ENCODE results near the gene LRRC8D.

The LRRC8D gene

GRCh38 chr1:89935235-89935634 is 114.4 kb downstream of the LRRC8D start:
- ATAC-seq = no peak
- TF ChIP-seq PPARA (CRISPR knock-in tag; IDR thresholded peaks at IDR 0.05; ENCODE audit: borderline replicate concordance) (no peak), GLIS3 (CRISPR knock-in tag; IDR thresholded peaks at IDR 0.05) (no peak), ARNTL (CRISPR knock-in tag; IDR thresholded peaks at IDR 0.05; ENCODE audit: borderline replicate concordance, low read depth) (no peak), CSRNP3 (CRISPR knock-in tag; IDR thresholded peaks at IDR 0.05) (no peak), TCF4 (CRISPR knock-in tag; IDR thresholded peaks at IDR 0.05; ENCODE audit: borderline replicate concordance) (no peak)
- TF ChIP-seq, protein P1, sequence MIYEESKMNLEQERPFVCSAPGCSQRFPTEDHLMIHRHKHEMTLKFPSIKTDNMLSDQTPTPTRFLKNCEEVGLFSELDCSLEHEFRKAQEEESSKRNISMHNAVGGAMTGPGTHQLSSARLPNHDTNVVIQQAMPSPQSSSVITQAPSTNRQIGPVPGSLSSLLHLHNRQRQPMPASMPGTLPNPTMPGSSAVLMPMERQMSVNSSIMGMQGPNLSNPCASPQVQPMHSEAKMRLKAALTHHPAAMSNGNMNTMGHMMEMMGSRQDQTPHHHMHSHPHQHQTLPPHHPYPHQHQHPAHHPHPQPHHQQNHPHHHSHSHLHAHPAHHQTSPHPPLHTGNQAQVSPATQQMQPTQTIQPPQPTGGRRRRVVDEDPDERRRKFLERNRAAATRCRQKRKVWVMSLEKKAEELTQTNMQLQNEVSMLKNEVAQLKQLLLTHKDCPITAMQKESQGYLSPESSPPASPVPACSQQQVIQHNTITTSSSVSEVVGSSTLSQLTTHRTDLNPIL (CRISPR knock-in tag; IDR thresholded peaks at IDR 0.05; ENCODE audit: low read depth) = no peak

DNA sequence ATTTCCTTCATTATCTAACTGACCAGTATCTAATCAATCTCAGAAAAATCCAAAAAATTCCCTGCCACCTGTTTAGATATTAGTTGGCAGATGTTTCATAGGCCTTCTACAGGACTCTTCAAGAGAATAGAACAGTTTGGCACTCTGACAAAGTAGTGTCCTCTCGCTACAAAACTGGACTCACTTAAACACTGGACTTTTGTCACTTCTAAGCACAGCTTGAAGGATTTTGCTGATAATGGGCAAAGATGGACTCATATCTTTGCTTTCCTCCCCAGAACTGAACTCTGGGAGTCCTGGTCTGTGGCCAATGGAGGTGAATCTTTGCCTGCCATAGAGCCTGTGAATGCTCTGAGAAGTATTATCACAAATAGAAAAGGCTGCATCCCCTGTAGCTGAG is 115.9 kb downstream of the LRRC8D start:
- no peak for TF ChIP-seq TCF4 (CRISPR knock-in tag; IDR thresholded peaks at IDR 0.05; ENCODE audit: borderline replicate concordance)
- TF ChIP-seq ESRRG (CRISPR knock-in tag; IDR thresholded peaks at IDR 0.05) = no peak
- no peak for TF ChIP-seq RARB (CRISPR knock-in tag; IDR thresholded peaks at IDR 0.05)
- TF ChIP-seq ISL1 (CRISPR knock-in tag; IDR thresholded peaks at IDR 0.05) = no peak
- no peak for TF ChIP-seq BACH2 (CRISPR knock-in tag; IDR thresholded peaks at IDR 0.05; ENCODE audit: borderline replicate concordance)
- TF ChIP-seq PATZ1 (CRISPR knock-in tag; IDR thresholded peaks at IDR 0.05; ENCODE audit: borderline replicate concordance) = no peak
- ATAC-seq = no peak

DNA sequence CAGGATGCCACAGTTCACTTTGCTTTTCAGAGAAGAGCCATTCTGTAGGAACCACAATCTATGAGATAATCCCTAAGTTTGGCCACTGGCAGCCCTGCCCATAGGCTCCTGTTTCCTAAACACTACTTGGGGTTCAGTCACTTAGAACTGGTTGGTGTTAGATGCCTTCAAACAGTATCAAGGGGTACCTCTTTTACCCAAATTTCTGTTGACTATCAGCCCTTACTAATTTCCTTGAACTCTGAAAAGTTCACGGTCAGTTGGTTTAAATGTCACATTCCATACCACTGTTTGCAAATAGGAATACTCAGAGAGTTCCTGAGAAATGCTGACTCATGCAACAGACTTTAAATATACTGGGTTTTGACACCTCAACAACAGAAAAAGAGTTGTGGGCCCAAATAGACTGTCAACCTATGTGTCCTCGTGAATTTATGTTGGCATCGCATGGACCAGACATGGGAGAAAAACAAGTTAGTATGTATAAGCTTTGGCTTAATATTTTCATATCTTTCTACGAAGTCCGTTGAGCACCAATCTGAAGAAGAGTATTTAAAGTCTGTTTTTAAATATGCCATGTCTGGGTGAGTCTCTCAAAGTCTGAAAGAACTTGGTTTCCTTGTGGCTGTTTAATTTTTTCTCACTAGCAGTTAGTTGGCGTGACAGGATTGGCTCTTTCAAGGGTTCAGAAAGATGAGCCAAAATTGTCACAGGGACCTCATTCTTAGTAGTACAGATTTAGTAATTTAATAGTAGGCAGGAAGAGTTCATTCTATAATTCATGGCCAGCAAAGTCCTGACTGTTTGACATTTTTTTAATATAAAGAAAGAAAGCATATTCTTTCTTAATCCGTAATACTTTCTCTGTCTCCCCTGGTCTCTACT is 117.6 kb downstream of the LRRC8D start:
- no peak for TF ChIP-seq SNAI2 (CRISPR knock-in tag; IDR thresholded peaks at IDR 0.05)
- no peak for TF ChIP-seq PATZ1 (CRISPR knock-in tag; IDR thresholded peaks at IDR 0.05; ENCODE audit: borderline replicate concordance)
- no peak for TF ChIP-seq POU6F1 (CRISPR knock-in tag; IDR thresholded peaks at IDR 0.05; ENCODE audit: borderline replicate concordance, low read depth)
- no peak for TF ChIP-seq ZNF70 (CRISPR knock-in tag; IDR thresholded peaks at IDR 0.05)
- TF ChIP-seq, protein P1 (CRISPR knock-in tag; IDR thresholded peaks at IDR 0.05; ENCODE audit: low read depth) = no peak
- TF ChIP-seq, protein P2, sequence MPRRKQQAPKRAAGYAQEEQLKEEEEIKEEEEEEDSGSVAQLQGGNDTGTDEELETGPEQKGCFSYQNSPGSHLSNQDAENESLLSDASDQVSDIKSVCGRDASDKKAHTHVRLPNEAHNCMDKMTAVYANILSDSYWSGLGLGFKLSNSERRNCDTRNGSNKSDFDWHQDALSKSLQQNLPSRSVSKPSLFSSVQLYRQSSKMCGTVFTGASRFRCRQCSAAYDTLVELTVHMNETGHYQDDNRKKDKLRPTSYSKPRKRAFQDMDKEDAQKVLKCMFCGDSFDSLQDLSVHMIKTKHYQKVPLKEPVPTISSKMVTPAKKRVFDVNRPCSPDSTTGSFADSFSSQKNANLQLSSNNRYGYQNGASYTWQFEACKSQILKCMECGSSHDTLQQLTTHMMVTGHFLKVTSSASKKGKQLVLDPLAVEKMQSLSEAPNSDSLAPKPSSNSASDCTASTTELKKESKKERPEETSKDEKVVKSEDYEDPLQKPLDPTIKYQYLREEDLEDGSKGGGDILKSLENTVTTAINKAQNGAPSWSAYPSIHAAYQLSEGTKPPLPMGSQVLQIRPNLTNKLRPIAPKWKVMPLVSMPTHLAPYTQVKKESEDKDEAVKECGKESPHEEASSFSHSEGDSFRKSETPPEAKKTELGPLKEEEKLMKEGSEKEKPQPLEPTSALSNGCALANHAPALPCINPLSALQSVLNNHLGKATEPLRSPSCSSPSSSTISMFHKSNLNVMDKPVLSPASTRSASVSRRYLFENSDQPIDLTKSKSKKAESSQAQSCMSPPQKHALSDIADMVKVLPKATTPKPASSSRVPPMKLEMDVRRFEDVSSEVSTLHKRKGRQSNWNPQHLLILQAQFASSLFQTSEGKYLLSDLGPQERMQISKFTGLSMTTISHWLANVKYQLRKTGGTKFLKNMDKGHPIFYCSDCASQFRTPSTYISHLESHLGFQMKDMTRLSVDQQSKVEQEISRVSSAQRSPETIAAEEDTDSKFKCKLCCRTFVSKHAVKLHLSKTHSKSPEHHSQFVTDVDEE (CRISPR knock-in tag; IDR thresholded peaks at IDR 0.05) = no peak
- TF ChIP-seq TCF4 (CRISPR knock-in tag; IDR thresholded peaks at IDR 0.05; ENCODE audit: borderline replicate concordance) = no peak
- TF ChIP-seq GLIS3 (CRISPR knock-in tag; IDR thresholded peaks at IDR 0.05) = no peak
- TF ChIP-seq BACH2 (CRISPR knock-in tag; IDR thresholded peaks at IDR 0.05; ENCODE audit: borderline replicate concordance) = no peak
- TF ChIP-seq ZNF565 (CRISPR knock-in tag; conservative IDR thresholded peaks at IDR 0.05; ENCODE audit: low read depth) = no peak
- no peak for TF ChIP-seq ARNTL (CRISPR knock-in tag; IDR thresholded peaks at IDR 0.05; ENCODE audit: borderline replicate concordance, low read depth)
- TF ChIP-seq ZNF8 (CRISPR knock-in tag; IDR thresholded peaks at IDR 0.05) = no peak
- TF ChIP-seq PPARA (CRISPR knock-in tag; IDR thresholded peaks at IDR 0.05; ENCODE audit: borderline replicate concordance) = no peak
- no peak for TF ChIP-seq CSDC2 (CRISPR knock-in tag; IDR thresholded peaks at IDR 0.05)
- no peak for TF ChIP-seq RARB (CRISPR knock-in tag; IDR thresholded peaks at IDR 0.05)
- no peak for TF ChIP-seq ZC3H10 (CRISPR knock-in tag; IDR thresholded peaks at IDR 0.05)
- TF ChIP-seq ZFP3 (CRISPR knock-in tag; IDR thresholded peaks at IDR 0.05) = no peak
- TF ChIP-seq ESRRG (CRISPR knock-in tag; IDR thresholded peaks at IDR 0.05) = no peak
- peak; percentile 73 for ATAC-seq

Data from SK-N-SH treated with all-trans-retinoic acid at 6 μM for 48 hours (cell line).